ENCODE measurements around the gene FAM83G. TPM values are rescaled to one million over a fixed set of nuclear protein-coding genes. Genes with fewer than 3 reads are reported as not detected.

Gene FAM83G
- total and polyA plus RNA-seq, 2 experiments from 2014 or later = 7.6 to 44.5 TPM

DNA sequence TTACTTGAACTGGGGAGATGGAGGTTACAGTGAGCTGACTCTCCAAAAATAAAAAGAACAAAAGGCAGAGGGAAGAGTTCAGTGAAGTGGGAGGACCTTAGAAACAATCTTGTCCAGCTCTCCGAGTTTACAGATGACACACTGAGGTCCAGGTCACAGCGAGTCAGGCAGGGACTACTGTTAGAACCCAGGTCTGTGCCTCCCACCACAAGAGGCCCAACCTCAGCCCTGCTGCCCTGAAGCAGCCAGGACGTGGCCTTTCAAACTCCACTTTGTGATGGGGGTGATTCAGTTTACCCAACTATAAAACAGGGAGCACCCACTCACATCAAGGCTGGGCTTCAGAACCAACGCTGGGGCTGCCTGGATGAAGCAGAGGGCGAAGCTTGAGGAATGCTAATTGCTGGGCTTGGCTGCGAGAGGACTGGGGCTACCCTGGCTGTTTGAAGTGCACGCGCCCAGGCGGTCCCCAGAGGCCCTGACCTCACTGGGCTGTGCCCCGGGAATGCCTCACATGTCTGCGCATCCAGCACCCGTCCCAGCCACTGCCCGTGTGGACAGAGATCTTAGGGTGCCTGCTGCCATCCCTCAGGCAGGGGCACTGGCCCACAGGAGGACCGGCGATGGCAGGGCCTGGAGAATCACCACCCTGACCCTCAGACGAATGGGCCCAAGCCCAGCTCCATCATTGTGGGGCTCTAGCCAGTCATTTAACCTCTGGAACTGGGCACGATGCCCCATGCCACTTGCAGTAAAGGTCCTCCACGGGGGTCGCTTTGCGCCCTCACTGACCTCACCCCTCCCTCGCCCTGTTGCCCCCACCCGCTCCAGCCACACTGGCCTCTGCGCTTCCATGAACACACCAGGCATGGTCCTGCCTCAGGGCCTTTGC, 41.2 kb downstream of the FAM83G start:
- Histone ChIP-seq H3F3A (replicated peaks; ENCODE audit: low read depth) (no peaks in the 10 kb centered on the region), H3K27ac (ENCODE audit: low read depth) (no peak overlapping the region), H3K4me3 (no peak overlapping the region), H2AFZ (no peak overlapping the region), H3K4me2 (no peak overlapping the region), H3K9me2 (ENCODE audit: insufficient read depth) (no peaks in the 10 kb centered on the region), H3K79me2 (replicated peaks; ENCODE audit: insufficient read depth) (no peaks in the 10 kb centered on the region), H3K36me3 (ENCODE audit: insufficient read depth) (no peaks in the 10 kb centered on the region), H3K27me3 (ENCODE audit: insufficient read depth) (no peaks in the 10 kb centered on the region), H4K20me1 (replicated peaks; ENCODE audit: insufficient read depth) (no peaks in the 10 kb centered on the region), H3K4me1 (ENCODE audit: insufficient read depth) (peaks cover 4% of the 10 kb centered on the region; the same call in 1 of the 2 replicates)
- Mint-ChIP-seq H3K9me3 (no peaks in the 10 kb centered on the region), H3K4me3 (no peak overlapping the region), H3K27ac (no peak overlapping the region), H3K36me3 (ENCODE audit: low read depth) (no peaks in the 10 kb centered on the region; the same call in 2 of the 3 replicates), H3K27me3 (ENCODE audit: insufficient read depth, low read depth, poor library complexity) (peaks cover 13% of the 10 kb centered on the region), H3K4me1 (peaks cover 20% of the 10 kb centered on the region)
- DNase-seq (ENCODE audit: low spot score) (no peak), ATAC-seq (no peak)
- TF ChIP-seq NANOG (IDR thresholded peaks at IDR 0.05; ENCODE audit: borderline replicate concordance) (no peak), ZNF331 (CRISPR knock-in tag; IDR thresholded peaks at IDR 0.05; ENCODE audit: low read depth) (no peak), ZNF114 (CRISPR knock-in tag; IDR thresholded peaks at IDR 0.05) (no peak), POLR2AphosphoS5 (IDR thresholded peaks at IDR 0.05; ENCODE audit: low read depth) (no peak), EZH2 (IDR thresholded peaks at IDR 0.05; ENCODE audit: low read depth, unreplicated experiment) (no peak)
- TF ChIP-seq, protein P1, sequence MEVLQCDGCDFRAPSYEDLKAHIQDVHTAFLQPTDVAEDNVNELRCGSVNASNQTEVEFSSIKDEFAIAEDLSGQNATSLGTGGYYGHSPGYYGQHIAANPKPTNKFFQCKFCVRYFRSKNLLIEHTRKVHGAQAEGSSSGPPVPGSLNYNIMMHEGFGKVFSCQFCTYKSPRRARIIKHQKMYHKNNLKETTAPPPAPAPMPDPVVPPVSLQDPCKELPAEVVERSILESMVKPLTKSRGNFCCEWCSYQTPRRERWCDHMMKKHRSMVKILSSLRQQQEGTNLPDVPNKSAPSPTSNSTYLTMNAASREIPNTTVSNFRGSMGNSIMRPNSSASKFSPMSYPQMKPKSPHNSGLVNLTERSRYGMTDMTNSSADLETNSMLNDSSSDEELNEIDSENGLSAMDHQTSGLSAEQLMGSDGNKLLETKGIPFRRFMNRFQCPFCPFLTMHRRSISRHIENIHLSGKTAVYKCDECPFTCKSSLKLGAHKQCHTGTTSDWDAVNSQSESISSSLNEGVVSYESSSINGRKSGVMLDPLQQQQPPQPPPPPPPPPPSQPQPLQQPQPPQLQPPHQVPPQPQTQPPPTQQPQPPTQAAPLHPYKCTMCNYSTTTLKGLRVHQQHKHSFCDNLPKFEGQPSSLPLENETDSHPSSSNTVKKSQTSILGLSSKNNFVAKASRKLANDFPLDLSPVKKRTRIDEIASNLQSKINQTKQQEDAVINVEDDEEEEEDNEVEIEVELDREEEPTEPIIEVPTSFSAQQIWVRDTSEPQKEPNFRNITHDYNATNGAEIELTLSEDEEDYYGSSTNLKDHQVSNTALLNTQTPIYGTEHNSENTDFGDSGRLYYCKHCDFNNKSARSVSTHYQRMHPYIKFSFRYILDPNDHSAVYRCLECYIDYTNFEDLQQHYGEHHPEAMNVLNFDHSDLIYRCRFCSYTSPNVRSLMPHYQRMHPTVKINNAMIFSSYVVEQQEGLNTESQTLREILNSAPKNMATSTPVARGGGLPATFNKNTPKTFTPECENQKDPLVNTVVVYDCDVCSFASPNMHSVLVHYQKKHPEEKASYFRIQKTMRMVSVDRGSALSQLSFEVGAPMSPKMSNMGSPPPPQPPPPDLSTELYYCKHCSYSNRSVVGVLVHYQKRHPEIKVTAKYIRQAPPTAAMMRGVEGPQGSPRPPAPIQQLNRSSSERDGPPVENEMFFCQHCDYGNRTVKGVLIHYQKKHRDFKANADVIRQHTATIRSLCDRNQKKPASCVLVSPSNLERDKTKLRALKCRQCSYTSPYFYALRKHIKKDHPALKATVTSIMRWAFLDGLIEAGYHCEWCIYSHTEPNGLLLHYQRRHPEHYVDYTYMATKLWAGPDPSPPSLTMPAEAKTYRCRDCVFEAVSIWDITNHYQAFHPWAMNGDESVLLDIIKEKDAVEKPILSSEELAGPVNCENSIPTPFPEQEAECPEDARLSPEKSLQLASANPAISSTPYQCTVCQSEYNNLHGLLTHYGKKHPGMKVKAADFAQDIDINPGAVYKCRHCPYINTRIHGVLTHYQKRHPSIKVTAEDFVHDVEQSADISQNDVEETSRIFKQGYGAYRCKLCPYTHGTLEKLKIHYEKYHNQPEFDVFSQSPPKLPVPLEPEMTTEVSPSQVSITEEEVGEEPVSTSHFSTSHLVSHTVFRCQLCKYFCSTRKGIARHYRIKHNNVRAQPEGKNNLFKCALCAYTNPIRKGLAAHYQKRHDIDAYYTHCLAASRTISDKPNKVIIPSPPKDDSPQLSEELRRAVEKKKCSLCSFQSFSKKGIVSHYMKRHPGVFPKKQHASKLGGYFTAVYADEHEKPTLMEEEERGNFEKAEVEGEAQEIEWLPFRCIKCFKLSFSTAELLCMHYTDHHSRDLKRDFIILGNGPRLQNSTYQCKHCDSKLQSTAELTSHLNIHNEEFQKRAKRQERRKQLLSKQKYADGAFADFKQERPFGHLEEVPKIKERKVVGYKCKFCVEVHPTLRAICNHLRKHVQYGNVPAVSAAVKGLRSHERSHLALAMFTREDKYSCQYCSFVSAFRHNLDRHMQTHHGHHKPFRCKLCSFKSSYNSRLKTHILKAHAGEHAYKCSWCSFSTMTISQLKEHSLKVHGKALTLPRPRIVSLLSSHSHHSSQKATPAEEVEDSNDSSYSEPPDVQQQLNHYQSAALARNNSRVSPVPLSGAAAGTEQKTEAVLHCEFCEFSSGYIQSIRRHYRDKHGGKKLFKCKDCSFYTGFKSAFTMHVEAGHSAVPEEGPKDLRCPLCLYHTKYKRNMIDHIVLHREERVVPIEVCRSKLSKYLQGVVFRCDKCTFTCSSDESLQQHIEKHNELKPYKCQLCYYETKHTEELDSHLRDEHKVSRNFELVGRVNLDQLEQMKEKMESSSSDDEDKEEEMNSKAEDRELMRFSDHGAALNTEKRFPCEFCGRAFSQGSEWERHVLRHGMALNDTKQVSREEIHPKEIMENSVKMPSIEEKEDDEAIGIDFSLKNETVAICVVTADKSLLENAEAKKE (CRISPR knock-in tag; IDR thresholded peaks at IDR 0.05) = no peak
- TF ChIP-seq, protein P2, sequence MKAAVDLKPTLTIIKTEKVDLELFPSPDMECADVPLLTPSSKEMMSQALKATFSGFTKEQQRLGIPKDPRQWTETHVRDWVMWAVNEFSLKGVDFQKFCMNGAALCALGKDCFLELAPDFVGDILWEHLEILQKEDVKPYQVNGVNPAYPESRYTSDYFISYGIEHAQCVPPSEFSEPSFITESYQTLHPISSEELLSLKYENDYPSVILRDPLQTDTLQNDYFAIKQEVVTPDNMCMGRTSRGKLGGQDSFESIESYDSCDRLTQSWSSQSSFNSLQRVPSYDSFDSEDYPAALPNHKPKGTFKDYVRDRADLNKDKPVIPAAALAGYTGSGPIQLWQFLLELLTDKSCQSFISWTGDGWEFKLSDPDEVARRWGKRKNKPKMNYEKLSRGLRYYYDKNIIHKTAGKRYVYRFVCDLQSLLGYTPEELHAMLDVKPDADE (IDR thresholded peaks at IDR 0.05) = no peak
- TF ChIP-seq, protein P3, sequence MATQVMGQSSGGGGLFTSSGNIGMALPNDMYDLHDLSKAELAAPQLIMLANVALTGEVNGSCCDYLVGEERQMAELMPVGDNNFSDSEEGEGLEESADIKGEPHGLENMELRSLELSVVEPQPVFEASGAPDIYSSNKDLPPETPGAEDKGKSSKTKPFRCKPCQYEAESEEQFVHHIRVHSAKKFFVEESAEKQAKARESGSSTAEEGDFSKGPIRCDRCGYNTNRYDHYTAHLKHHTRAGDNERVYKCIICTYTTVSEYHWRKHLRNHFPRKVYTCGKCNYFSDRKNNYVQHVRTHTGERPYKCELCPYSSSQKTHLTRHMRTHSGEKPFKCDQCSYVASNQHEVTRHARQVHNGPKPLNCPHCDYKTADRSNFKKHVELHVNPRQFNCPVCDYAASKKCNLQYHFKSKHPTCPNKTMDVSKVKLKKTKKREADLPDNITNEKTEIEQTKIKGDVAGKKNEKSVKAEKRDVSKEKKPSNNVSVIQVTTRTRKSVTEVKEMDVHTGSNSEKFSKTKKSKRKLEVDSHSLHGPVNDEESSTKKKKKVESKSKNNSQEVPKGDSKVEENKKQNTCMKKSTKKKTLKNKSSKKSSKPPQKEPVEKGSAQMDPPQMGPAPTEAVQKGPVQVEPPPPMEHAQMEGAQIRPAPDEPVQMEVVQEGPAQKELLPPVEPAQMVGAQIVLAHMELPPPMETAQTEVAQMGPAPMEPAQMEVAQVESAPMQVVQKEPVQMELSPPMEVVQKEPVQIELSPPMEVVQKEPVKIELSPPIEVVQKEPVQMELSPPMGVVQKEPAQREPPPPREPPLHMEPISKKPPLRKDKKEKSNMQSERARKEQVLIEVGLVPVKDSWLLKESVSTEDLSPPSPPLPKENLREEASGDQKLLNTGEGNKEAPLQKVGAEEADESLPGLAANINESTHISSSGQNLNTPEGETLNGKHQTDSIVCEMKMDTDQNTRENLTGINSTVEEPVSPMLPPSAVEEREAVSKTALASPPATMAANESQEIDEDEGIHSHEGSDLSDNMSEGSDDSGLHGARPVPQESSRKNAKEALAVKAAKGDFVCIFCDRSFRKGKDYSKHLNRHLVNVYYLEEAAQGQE (IDR thresholded peaks at IDR 0.05; ENCODE audit: unreplicated experiment) = no peak
